Stimulated activated CD4-positive, alpha-beta T cell treated with anti-CD3 and anti-CD28 coated beads, TNF-alpha, amount 100 ng/mL, for 48 hours (primary cell): Measurements from ENCODE around the gene LNX2.
"Not testable (repeated sequence)": the region's sequence is repeated elsewhere in the genome, so short reads cannot be mapped to it uniquely, and the experiment has no call there.

Experiments used
- DNase-seq, 3 donors: peaks; one replicate each; pipeline ENCODE4 v3.0.0-alpha.2; 2020; ENCODE audit warnings: low read depth in 3 of 3

Gene LNX2

DNA sequence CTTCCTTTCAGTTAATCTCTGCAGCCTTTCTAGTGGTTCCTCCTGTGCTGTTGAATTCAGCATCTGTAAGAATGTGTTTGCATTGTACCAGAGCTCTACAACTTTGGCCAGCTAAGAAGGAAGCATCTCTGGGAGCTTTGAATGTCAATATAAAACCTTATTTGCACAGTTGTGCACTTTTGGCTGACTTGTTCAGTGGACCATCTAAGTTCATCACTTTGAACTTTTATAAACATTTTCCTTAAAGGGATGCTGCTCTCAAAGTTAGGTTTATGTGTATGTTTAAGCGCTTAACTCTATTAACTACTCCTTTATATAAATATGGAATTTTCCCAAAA, 16.9 kb upstream of the LNX2 start:
- DNase-seq, result no peak

DNA sequence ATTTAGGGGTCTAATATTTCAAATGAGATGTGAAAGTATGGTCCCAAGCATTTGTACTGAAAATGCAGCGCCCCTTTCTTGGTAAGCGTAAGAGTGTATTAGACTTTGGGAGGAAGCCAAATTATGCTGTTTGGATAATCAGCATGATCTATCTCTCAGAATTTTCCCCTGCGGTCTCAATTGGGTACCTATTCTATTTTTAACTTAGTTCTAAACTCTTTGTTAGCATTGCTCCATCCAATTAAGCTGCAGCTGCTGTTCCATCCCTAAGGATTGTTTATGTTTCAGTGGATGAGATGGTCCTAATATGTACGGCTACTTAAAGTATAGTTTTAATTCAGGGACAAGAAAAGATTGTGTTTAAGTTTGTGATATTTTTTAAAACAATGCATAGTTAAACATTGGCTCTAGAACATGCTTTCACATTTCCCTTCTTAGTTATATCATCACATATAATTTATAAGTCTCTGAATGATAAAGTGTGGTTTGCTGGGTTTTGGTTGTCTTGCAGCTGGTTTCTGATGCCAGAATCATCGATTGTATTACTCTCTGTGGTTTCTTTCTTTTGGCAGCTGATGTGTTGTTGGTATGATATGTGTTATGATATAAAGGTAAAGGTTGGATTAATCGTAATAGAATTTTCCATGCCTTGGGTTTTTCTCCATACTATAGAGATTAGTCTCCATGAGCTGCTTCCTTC, 16.4 kb upstream of the LNX2 start:
- no peak for DNase-seq

DNA sequence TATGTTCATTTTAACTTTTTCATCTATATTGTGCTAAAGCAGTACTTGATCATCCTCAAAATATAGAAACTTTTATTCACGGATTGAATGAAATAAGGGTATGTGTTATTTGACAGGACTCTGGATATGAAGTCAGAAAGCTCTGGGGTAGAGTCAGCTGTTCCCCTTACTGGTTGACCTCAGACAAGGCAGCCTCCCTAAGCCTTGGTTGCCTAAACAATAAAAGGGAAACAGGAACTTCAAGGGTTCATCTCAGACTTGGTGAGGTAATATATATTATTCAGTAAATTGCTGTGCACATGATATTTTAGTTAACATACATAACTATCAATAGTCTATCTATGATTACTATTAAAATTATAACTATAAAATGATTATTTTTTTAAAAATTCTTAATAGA, 14.9 kb upstream of the LNX2 start:
- DNase-seq, result no peak

DNA sequence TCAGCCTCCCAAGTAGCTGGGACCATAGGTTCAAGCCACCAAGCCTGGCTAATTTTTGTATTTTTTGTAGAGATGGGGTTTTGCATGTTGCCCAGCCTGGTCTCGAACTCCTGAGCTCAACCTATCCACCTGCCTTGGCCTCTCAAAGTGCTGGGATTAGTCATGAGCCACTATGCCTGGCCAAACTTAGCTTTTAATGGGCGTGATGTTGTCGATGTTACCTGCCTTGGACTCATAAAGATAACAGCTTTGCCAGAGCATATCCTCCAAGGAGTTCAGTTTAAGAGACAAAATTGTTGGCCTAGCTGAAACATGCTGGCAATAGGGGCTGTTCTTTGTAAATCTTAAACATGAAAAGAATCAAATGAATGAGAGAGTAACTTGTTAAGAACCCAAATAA, 14.5 kb upstream of the LNX2 start:
- DNase-seq, result no peak

DNA sequence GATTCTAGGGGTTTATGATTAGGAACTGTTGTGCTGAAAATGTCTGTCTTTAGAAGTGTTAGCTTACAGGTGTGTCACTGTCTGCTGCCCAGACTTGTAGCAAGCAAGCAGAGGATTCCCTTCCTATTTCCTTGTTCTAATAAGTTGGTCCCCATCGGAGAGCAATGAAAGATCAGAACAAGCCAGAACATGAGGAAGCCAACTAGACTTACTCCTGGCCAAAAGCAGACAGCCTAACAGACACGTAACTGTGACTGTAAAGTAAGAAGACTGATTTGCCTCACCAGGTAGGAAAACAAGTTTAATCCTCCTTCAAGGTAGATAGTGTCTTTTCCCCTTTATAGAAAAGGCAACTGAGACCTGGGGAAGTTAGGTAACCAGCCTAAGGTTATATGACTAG, 13.9 kb upstream of the LNX2 start:
- no peak for DNase-seq

DNA sequence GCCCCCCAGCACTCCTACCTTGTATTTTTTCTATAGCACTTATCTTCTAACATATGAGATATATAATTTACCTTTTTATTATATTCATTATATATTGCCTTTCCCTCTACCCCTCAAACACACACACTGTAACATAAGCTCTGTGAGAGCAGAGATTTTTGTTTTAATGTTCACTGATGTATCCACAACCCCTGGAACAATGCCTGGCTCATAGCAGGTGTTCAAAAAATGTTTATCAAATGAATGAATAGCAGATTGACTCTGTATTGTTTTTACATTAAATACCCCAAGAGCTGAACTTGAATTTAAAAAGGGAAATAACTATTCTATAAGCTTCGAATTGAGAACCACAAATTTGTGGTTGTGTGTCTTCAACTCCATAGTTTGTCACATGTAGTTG, 12.3 kb upstream of the LNX2 start:
- DNase-seq, result no peak

DNA sequence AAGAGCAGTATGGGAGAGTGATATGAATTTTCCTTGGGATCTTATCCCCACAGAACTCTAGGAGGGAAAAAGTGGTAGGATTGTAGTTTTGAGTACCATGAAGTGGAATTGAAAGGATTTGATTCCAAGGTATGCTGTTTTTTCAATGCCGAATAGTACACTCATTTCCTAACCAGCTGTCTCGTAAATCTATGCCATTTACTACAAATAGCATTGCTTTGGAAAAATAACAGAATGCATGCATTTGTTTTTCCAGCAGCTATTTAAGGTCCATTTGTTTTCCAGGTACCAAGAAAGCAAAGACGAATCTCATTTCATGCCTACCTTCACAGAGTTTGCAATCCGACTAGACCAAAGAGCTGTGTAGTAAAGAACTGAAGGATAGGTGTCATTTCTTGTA, 11.9 kb upstream of the LNX2 start:
- DNase-seq, result no peak

DNA sequence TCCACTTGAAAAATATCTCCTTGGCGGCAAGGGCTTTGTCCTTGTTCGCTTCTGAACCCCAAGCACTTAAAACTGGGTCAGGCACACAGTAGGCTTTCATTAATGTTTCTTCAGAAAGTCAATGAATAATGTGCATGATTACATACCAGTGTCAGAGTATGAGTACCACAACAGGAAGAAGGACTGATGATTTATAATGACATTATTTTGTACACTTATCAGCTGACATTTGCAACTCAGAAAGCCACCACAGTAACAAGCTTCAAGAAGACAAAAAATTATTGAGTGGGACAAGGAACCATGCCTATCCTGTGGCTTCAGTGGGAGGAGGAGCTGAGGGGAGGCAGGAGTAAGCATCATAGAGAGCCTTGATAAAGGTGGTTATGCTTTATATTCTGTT, 11.3 kb upstream of the LNX2 start:
- no peak for DNase-seq

DNA sequence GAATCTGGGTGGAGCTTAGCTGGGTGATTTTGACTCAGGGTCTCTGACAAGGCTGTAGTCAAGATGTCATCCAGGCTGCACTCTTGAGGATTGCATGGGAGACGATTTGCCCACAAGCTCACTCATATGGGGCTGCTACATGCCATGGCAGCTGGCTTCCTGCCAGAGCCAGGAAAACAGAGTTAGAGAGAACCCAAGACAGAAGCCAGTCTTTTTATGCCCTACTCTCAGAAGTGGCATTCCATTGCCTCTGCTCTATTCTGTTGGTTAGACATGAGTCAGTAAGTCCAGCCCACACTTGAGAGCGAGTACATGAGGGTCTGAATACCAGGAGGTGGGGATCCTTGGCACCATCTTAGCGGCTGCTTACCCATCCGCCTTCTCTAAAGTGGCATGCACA, 10.8 kb upstream of the LNX2 start:
- DNase-seq, result no peak

DNA sequence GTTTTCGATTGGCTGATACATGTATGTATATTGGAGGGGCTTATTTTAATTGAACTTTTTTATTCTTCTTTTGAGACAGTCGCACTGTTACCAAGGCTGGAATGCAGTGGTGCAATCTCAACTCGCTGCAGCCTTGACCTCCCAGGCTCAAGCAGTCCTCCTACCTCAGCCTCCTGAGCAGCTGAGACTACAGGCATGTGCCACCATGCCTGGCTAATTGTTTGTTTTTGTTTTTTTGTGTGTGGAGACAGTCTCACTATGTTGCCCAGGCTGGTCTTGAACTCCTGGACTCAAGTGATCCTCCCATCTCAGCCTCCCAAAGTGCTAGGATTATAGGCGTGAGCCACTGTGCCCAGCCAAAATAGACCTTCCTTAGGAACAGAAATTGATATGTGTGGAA, 8.4 kb upstream of the LNX2 start:
- DNase-seq, result not testable (repeated sequence)

DNA sequence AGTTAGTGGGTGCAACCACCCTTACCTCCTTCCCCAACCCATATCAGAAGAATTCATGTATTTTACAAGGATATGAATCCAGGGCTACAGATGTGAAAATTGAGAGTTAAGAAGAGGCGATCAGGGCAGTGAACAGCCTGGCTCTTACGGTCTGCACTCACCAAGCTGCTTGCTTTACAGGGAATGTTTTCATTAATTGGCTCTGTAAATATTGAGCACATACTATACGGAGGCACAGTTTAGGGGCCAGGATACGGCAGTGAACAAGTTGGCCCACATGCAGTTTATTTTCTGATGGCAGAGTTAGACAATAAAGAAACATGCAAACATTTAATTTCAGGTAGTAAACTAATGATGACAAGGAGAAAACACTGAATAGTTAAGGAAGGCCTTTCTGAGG, 7.8 kb upstream of the LNX2 start:
- no peak for DNase-seq

DNA sequence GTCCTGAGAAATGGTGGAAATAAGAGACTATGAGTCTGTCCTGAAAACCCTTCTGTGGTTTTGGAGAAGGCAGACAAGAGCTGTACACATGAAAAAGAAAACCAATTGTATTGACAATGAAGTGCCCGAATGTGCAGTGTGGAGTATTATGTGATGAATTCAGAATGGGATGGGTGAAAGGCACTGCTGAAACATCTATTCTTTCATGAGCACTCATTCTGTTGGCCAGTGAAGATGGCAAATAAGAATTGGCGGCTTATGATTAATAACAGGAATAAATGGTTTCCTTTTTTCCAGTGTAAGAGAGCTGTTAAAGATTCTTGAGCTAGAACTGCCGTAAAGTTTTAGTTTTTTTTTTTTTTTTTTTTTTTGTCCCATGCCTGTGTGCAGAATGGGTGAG, 7.1 kb upstream of the LNX2 start:
- no peak for DNase-seq

DNA sequence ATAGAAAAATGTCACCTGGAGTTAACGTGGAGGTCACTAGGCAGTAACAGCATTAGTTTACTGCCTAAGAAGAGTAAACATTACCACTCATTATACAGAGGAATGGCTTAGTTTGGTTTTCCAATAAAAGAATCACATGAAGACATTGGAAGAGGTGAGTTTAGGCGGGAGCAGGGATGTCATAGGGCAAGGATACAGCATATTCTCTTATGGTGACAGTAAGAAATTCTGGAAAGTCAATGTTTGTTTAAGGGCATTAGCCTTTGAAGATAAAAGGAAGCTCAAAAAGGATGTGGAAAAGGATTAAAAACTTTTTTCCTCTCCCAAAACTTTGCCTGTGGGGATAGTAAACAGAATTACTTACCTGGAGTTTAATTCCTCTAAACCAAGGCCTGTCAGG, 5.5 kb upstream of the LNX2 start:
- no peak for DNase-seq

DNA sequence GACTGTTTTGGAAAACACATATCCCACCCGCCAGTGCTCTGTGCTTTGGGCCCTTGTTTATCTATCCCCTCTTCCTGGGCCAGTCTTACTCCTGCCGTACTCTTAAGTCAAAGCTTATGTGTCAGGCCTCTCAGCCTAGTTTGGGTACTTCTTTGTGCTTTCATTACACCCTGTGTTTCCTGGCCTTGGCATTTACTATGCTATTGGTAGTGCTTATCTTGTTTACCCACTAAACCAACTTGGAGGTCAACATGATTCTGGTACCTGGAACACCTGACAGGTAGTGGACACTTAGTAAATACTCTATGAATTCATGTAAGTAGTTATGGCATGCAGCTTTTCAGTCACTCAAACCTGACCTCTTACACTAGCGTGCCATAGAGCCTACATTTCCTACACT, 3.7 kb upstream of the LNX2 start:
- no peak for DNase-seq

DNA sequence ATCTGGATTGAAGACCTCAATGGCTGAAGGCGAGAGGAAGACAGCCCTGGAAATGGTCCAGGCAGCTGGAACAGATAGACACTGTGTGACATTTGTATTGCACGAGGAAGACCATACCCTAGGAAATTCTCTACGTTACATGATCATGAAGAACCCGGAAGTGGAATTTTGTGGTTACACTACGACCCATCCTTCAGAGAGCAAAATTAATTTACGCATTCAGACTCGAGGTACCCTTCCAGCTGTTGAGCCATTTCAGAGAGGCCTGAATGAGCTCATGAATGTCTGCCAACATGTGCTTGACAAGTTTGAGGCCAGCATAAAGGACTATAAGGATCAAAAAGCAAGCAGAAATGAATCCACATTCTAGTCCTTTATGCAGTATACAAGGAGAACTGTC, 2.6 kb upstream of the LNX2 start:
- no peak for DNase-seq

DNA sequence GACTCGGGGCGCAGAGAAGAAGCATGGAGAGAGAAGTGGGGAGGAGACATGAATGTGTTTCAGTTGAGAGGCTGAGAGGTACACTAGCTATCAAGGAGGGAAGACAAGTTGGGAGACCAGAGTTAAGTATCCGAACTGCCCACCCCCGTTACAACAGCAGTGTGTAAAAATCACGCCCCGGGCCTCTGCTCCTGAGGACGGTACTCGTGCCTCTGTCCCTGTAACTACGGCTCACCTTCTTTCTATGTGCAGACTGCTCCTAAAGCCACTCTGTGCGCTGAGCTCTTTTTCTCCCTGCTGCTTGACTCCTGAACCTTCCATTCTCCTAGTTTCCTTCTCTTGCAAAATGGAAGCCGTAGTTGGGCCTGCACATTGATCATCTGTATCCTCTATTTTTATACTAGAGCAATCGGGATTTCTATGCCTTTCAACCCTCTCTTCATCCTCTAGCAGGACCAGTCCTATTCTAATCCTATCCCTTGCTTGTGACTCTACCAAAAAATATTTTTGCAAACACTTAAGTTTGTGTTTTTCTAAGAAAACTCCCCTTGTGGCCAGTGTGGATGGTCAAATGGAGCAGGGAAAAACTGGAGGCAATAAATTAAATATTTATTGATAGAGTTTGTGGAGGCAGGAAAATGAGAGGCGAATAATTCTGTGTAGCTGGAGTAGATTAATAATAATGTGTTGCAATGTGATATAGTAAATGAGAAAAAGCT, 1.9 kb upstream of the LNX2 start:
- DNase-seq, result no peak

DNA sequence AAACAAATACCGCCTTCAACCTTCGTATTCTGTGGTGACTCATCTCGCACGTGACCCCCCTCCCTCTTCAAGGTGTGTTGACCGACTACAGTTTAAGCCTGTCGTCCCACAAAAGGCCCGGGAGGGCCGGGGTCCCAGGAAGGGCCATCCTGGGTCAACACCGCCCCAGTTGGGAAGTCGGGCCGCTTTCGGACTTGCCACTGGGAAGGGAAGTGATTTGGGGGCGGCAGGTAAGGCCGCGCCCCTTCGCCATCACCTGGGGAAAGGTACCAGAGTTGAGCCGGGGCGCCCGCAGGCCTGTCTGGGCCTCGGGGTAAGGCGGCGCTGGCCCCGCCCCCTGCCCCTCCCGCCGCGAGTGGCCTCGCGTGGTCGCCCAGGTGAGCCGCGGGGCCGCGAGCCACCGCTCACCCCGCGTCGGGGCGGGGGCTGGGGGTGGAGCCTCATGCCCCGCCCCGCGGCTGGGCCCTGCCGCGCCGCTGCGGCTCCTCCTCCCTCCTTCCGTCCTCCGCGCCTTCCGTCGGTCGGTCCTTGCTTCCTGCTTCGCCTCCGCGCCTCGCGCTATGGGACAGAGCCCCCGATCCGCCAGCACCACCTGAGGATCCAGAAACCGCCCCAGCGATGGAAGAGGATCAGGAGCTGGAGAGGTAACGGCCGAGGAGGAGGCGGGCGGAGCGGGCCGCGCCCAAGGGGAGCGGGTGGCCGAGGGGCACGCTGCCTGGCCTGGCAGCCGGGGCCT, 1.2 kb upstream of the LNX2 start, which contains the start of gene POLR1D:
TSS of gene POLR1D (plus strand) at position 527 of the 736 bp plus-strand sequence. CDS start at position 619, 92 bp downstream.
- peak; percentile 53 to 73 (median 62) for DNase-seq

DNA sequence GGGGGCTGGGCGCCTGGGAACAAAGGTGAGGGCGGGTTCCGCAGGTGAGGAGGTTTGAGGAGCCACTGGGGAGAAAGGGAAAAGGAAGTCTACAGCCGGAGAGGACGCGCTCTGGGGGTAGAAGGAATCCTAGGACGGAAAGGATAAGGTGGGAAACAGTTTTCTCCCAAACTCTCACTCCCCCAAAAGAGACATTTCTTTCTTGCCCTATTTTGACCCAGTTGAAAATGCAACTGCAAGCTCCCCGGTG, 712 bp upstream of the LNX2 start:
- DNase-seq, result no peak

DNA sequence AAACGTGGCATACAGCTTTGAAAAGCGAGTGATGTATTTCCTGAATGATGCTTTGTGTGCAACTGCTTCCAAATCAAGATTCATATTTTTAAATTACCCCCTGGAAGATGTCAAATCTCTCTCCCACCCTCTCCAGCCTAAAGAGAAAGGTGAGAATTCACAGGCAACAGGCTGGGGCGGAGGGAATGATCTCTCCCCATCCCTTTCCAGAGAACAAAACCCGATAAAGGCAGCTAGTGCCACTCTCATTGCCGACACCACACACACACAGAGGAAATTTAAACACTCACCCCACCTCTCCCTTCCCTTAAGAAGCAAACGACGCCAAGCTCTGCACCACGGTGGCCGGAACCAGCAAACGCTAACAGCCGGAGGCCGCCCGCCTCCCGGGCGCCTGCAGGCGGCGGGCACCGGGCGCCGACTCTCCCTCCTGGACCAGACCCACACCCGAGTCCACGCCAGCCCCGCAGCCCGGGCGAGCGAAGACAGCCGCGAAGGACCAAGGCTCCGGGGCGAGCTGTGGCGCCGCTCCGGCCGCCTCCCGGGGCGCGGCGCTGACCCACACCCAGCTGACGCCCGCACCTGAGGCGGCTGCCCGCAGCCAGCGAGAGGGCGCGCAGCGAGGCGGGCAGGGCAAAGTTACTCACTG, 477 bp downstream of the LNX2 start:
- DNase-seq, result peak in 2 of 3 donors; percentile 6 to 26

DNA sequence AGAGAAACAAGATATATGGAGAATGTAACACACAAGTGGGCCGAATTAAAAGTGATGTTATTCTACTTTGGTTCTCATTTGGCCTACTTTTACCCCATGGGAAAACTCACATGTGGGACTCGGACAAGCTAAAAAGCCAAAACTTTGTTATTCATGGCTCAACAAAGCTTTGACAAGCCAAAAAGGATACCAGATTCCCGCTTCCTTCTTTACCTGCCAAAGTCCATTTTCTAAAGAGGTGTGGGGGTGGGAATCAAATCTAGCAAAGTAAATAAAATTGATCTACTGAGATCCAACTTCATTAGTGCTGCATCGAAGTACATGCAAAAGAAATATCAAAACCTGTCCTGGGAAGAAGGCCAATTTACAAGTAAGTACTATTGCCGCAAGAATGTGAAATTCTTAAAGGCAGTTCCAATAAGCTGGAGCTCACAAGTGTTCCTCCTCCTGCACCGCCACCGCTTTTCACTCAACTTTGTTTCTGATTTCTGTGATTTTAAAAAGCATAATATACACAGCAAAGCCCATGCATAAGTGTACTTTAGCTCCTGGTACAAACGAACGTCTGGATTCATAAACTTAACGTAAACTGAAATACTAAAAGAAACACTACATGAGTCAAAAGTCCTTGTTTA, 1.1 kb downstream of the LNX2 start:
- DNase-seq, result no peak

DNA sequence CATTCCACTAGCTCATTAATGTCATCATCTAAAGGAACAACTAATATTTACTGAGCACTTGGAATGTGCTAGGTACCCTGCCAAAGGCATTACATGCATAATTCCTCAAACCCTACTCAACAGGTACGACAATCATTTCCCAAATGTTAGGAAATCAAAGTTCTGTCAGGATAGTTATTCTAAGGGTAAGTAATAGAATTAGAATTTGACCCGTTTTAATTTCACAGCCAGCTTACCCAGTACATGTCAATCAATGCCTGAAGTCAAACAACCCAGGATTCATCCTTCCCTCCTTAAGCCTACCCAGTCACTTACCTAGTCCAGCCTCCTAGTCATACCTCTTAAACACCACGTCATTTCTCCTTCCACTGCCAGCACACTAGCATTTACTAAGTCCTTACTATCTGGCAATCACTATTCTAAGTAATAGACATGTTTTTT, 2.4 kb downstream of the LNX2 start:
- DNase-seq, result no peak

DNA sequence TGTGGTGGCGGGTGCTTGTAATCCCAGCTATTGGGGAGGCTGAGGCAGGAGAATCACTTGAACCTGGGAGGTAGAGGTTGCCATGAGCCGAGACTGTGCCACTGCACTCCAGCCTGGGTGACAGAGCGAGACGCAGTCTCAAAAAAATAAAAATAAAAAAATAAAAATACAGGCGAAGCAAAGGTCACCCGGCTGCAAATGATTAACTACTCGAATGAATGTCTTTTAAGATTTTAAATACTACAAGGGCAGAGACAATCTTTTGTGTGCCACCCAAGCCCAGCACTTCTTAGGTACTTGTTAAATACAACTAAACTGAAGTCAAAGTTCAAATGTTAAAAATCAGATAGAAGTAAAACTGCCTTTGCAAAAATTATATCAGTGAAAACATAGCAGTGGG, 6.7 kb downstream of the LNX2 start:
- no peak for DNase-seq
